Measurements from ENCODE around the gene MLLT6. TPM values are rescaled to one million over a fixed set of nuclear protein-coding genes. Genes with fewer than 3 reads are reported as not detected.
A peak's percentile ranks its signal among the peaks of the same experiment; 100 is the strongest.

The MLLT6 gene
- total RNA-seq, 4 donors from 2014 or later, result 68.7 to 272 (median 100) TPM

GRCh38 chr17:38658741-38659345 lies 46.2 kb upstream of the MLLT6 start:
- H3K27ac ChIP-seq, result no peak overlapping the region
- in situ Hi-C loops (cut with MboI; ENCODE audit: low pct_ligation_motif_present in 1 of 4, low pct_unique_long_range_greater_than_20kb in 1 of 4, low sequenced_read_pairs in 3 of 4), result loop anchor here in 2 of 4 donors (10.0 to 25.0 kb wide), 3 partner anchors 94 to 172 kb away; no protein-coding TSS in a partner anchor
- no peaks in the 10 kb centered on the region for H3K9me3 ChIP-seq
- no peak for DNase-seq
- no peaks in the 10 kb centered on the region for H3K36me3 ChIP-seq
- peaks cover 0 to 3% (median 0%) of the 10 kb centered on the region in 4 donors for H3K4me1 ChIP-seq
- WGBS, 2 donors (ENCODE audit: low coverage in 1 of 2), result 58% methylated on average over 13 of the region's 13 CpGs; no CpG with 5 or more reads in 1 of the 2 donors
- H3K27me3 ChIP-seq, result peaks cover 30% of the 10 kb centered on the region
- no peak overlapping the region for H3K4me3 ChIP-seq
- intact Hi-C loops (cut with DNase I; ENCODE audit: low total_unique reads), result no loop called here
- TF ChIP-seq, protein P1, sequence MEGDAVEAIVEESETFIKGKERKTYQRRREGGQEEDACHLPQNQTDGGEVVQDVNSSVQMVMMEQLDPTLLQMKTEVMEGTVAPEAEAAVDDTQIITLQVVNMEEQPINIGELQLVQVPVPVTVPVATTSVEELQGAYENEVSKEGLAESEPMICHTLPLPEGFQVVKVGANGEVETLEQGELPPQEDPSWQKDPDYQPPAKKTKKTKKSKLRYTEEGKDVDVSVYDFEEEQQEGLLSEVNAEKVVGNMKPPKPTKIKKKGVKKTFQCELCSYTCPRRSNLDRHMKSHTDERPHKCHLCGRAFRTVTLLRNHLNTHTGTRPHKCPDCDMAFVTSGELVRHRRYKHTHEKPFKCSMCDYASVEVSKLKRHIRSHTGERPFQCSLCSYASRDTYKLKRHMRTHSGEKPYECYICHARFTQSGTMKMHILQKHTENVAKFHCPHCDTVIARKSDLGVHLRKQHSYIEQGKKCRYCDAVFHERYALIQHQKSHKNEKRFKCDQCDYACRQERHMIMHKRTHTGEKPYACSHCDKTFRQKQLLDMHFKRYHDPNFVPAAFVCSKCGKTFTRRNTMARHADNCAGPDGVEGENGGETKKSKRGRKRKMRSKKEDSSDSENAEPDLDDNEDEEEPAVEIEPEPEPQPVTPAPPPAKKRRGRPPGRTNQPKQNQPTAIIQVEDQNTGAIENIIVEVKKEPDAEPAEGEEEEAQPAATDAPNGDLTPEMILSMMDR (IDR thresholded peaks at IDR 0.05), result no peak
- no peak for TF ChIP-seq POLR2A (IDR thresholded peaks at IDR 0.05)
- no peak for TF ChIP-seq POLR2AphosphoS5 (IDR thresholded peaks at IDR 0.05)
- TF ChIP-seq EP300 (IDR thresholded peaks at IDR 0.05; ENCODE audit: low read depth), result no peak

DNA sequence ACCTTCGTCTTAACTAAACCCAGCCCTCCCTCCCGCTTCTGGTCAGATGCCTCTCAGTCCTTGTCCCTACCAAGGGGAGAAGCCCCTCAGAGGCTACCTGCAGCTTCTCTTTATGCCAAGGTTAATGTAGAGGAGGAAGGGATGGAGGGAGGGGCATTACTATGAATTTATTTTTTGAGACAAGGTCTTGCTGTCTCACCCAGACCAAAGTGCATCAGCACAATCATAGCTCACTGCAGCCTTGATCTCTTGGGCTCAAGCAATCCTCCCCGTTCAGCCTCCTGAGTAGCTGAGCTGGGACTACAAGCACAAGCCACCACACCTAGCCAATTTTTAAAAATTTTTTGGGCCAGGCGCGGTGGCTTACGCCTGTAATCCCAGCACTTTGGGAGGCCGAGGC lies 45.7 kb upstream of the MLLT6 start:
- DNase-seq, result no peak
- no peak for TF ChIP-seq POLR2AphosphoS5 (IDR thresholded peaks at IDR 0.05)
- no peak for TF ChIP-seq EP300 (IDR thresholded peaks at IDR 0.05; ENCODE audit: low read depth)
- Histone ChIP-seq H3K36me3 (no peaks in the 10 kb centered on the region), H3K4me1 (peaks cover 0 to 3% (median 0%) of the 10 kb centered on the region in 4 donors), H3K27ac (no peak overlapping the region), H3K4me3 (no peak overlapping the region), H3K9me3 (no peaks in the 10 kb centered on the region), H3K27me3 (peaks cover 24% of the 10 kb centered on the region)
- in situ Hi-C loops (cut with MboI; ENCODE audit: low pct_ligation_motif_present in 1 of 4, low pct_unique_long_range_greater_than_20kb in 1 of 4, low sequenced_read_pairs in 3 of 4), result loop anchor here in 2 of 4 donors (10.0 to 25.0 kb wide), 3 partner anchors 95 to 172 kb away; no protein-coding TSS in a partner anchor
- intact Hi-C loops (cut with DNase I; ENCODE audit: low total_unique reads), result no loop called here
- 87% methylated on average over 5 of the region's 7 CpGs; no CpG with 5 or more reads in 1 of the 2 donors for WGBS, 2 donors (ENCODE audit: low coverage in 1 of 2)

GRCh38 chr17:38660097-38661025 lies 44.7 kb upstream of the MLLT6 start:
- intact Hi-C loops (cut with DNase I; ENCODE audit: low total_unique reads) (loop anchor here (5.0 to 10.0 kb wide), 2 partner anchors 56 to 1543 kb away; partner anchors contain the start of gene SRCIN1), in situ Hi-C loops (cut with MboI; ENCODE audit: low pct_ligation_motif_present in 1 of 4, low pct_unique_long_range_greater_than_20kb in 1 of 4, low sequenced_read_pairs in 3 of 4) (loop anchor here (10.0 to 25.0 kb wide), 4 partner anchors 98 to 173 kb away; no protein-coding TSS in a partner anchor)
- no peaks in the 10 kb centered on the region for H3K36me3 ChIP-seq
- no peak overlapping the region for H3K4me3 ChIP-seq
- no peak for DNase-seq
- 63 to 87% methylated on average over 3 to 16 of the region's 16 CpGs for WGBS, 2 donors (ENCODE audit: low coverage in 1 of 2)
- peaks cover 0 to 3% (median 0%) of the 10 kb centered on the region in 4 donors for H3K4me1 ChIP-seq
- no peak overlapping the region for H3K27ac ChIP-seq
- H3K27me3 ChIP-seq, result peaks cover 16% of the 10 kb centered on the region
- no peak for TF ChIP-seq POLR2A (IDR thresholded peaks at IDR 0.05)
- TF ChIP-seq EP300 (IDR thresholded peaks at IDR 0.05; ENCODE audit: low read depth), result no peak
- TF ChIP-seq POLR2AphosphoS5 (IDR thresholded peaks at IDR 0.05), result no peak
- TF ChIP-seq, protein P1 (IDR thresholded peaks at IDR 0.05), result no peak
- no peaks in the 10 kb centered on the region for H3K9me3 ChIP-seq

DNA sequence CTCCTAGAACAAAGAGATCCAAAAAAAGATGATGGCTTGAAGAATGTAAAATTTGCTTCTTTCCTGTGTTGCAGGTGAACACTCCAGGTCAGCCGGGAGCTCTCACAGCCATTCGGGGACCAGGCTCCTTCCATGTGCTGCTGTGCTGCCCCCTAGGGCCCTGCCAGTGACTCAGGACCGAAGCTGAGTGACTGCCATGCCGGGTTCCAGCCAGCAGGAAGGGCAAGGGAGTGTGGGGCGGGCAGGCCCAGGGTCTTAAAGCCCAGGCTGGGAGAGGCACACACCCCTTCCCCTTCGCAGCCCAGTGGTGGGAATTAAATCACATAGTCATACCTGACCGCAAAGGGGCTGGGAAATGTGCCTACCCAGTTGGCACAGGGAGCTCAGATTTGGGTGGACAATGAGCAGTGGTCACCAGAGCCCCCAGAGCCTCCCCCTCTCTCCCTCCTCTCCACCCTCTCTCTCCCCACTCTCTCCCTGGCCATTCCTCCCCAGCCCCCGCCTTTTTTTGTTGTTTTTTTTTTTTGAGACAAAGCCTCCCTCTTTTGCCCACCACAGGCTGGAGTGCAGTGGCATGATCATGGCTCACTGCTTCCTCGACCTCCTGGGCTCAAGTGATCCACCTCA lies 41.8 kb upstream of the MLLT6 start:
- Histone ChIP-seq H3K36me3 (no peaks in the 10 kb centered on the region), H3K9me3 (no peaks in the 10 kb centered on the region)
- in situ Hi-C loops (cut with MboI; ENCODE audit: low pct_ligation_motif_present in 1 of 4, low pct_unique_long_range_greater_than_20kb in 1 of 4, low sequenced_read_pairs in 3 of 4), result loop anchor here (10.0 to 25.0 kb wide), 4 partner anchors 101 to 176 kb away; no protein-coding TSS in a partner anchor

More for the DNA sequence above, 41.8 kb upstream of the MLLT6 start:
- DNase-seq, result peak; percentile 72
- H3K4me1 ChIP-seq, result peaks cover 0 to 3% (median 0%) of the 10 kb centered on the region in 4 donors
- TF ChIP-seq POLR2A (IDR thresholded peaks at IDR 0.05), result no peak
- TF ChIP-seq, protein P1 (IDR thresholded peaks at IDR 0.05), result peak; percentile 52 to 73 (median 57)
- intact Hi-C loops (cut with DNase I; ENCODE audit: low total_unique reads), result loop anchor here (5.0 to 10.0 kb wide), 2 partner anchors 58 to 1546 kb away; partner anchors contain the start of gene SRCIN1
- WGBS, 2 donors (ENCODE audit: low coverage in 1 of 2), result 10 to 17% methylated on average over 2 to 9 of the region's 9 CpGs
- H3K4me3 ChIP-seq, result no peak overlapping the region
- H3K27ac ChIP-seq, result no peak overlapping the region
- peaks cover 9% of the 10 kb centered on the region for H3K27me3 ChIP-seq
